ENCODE measurements around the gene BACH2.

The BACH2 gene

DNA sequence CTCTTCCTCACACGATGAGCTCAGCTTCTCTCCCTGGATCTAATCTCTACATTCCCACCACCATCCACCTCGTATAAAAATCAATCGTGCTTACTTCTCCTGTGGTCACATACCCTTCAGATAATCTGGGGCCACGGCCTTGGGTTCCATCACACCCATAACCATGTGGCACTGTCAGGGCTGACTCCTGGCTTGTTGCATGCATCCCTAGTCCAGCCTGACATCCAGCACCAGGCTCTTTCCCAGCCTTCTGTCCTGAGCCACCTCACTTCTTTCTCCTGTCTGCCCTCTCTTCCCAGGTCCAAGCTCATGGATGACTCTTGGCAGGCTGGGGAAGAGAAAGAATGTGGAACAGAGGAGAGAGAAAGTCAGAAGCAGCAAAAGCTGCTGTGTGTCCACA, 199.8 kb downstream of the BACH2 start:
- no peak for DNase-seq (ENCODE audit: low spot score)

DNA sequence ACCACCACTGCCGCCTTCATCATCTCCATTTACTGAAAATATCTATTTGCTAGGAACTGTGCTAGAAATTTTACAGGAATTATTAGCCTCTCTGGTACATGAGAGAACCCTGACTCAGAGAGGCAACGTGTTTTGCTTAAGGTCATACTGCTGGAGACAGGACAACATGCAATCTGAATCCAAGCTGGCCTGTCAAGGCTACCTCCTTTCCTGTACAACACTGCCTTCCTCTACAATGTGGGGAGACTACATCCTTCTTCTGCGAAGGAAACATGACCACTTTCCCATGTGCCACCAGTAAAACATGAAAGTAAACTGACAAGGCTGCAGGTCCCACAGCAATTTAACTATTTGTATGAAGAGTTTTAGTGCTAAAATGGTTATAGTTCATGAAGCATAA, 200.9 kb downstream of the BACH2 start:
- DNase-seq (ENCODE audit: low spot score) = no peak

DNA sequence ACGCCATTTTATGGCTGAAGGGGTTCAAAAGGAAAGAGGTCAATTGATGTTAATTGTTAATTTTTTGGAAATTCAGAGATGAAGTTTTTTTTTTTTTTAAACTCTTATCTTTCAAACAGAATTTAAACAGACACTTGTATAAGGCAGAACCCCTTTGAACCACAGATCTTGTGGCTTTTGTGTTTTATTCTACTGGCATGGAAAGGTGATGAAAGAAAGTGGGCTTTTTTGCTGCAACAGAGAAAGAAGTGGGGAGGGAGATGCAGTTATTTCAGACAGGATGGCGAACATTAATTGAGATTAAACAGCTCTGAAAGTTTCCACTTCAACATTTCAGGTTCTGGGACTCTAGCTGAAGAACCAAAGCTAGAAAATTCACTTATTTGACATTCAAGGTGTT, 201.5 kb downstream of the BACH2 start:
- no peak for DNase-seq (ENCODE audit: low spot score)

DNA sequence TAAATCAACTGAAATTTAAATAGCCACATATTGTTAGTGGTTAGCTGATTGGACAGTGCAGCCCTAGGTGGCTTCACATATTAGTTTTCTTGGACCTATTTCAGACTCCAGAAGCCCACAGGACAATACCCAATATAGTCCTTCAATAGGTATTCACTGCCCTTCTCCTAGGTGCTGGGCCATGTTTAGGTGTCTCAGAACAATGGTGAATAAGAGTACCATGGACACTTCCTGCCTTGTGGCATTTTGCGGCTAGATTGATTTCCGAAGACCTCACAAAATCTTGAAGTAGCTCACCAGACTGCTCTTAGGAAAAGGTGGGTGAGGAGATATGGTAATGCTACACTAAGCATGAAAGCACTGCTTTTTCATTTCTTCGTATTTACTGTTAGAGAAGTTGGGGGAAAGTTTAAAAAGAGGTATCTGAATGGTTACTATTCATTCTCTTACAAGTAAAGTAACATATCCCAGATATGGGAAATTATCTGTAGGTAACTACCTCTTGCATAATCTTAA, 203.0 kb downstream of the BACH2 start:
- DNase-seq (ENCODE audit: low spot score) = no peak

DNA sequence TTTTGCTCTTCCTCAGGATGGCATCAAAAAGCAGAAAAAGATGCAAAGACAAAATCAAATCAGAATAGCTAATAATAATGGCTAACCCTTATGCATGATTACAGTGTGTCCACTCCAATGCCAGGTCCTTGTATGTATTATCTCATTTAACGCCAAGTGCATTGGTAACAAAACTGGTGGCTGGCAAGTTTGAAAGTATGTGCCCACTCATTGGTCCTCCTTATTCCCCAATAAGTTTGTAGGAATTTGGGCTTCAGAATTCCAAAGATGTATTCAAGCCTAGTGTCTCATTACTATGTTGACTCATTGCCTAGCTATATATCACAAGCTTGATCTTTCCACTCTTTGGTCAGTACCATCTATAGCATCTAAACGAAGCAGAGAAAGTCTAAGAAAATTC, 205.8 kb downstream of the BACH2 start:
- DNase-seq (ENCODE audit: low spot score) = no peak

DNA sequence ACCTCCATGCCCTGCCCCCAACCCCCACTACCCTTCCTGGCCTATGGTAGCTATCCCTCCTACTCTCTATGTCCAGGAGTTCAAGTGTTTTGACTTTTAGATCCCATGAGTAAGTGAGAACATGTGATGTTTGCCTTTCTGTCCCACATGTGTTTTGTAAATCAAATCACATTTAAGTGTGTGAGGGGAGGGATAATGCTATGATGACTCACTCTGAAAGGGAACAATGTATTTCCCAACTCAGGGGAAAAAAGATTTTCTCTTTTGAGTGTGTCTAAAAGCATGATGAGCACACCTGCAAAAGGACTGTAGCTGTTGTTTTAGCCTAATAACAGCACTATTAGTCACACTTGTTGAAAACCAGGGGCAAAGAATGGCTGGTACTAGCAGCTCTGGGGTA, 208.6 kb downstream of the BACH2 start:
- DNase-seq (ENCODE audit: low spot score) = peak; percentile 28

DNA sequence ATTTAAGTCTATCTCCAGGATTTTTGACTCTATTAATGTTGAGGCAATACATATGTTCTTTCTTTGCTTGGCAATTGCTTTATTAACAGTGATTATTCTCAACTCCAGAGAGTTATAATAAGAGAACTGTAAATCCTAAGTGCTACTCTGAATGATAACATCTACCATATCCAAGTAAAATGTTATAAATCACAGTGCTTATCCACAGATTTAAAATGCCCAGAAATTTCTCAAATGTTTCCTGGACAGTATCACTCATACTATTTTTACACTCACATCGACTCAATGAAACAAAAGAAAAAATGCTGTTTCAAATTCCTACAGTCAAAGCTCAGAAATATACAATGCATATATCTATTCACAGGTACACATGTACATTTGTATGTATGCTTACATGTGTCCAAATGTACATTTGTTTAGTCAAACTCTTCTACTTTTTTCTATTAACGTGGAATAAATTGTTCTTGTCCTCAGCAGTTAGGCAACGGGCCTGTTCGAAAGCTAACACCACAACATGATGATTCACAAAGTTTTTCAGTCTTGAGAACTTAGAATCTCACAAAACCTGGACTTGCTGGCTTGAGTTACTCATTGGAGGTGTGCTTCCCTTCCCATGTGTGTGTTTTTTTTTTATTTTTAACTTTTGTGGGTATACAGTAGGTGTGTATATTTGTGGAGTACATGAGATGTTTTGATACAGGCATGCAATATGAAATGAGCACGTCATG, 209.4 kb downstream of the BACH2 start:
- DNase-seq (ENCODE audit: low spot score) = no peak

DNA sequence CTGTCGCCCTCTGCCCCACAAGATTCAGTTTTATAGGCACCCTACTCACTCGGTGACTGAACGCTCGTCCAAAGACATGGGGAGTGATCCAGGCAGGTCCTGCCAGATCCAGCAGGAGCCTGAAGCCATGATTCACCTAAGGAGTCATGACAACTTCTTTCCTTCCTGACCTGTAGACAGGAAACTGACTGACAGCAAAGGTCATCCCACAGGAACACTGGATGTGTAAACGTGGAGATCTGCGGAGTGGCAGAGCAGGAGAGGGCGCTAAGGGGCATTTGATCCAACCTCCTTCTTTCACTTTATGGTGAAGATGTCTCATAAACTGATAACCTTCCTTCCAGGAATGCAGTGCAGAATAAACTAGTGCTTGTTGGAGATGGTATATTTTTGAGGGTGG, 210.1 kb downstream of the BACH2 start:
- no peak for DNase-seq (ENCODE audit: low spot score)

DNA sequence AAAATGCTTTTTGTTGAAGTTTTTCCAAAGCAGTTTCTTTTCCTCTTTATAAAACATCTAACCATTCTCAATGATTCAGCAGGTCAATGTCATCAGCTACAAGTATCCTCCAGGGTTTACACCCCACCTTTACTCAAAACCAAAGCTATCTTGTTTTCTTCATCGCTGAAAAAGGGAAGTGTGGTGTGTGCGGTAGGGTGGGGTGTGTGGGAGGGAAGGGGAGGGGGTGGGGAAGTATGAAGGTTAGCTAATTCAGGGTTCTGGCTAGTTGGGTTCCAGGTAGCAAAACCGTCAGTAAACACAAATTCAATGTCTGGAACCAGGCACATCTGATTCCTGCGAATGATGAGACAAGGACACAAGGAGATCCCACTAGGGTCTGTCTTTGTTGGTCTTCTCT, 212.8 kb downstream of the BACH2 start:
- DNase-seq (ENCODE audit: low spot score) = peak; percentile 65

DNA sequence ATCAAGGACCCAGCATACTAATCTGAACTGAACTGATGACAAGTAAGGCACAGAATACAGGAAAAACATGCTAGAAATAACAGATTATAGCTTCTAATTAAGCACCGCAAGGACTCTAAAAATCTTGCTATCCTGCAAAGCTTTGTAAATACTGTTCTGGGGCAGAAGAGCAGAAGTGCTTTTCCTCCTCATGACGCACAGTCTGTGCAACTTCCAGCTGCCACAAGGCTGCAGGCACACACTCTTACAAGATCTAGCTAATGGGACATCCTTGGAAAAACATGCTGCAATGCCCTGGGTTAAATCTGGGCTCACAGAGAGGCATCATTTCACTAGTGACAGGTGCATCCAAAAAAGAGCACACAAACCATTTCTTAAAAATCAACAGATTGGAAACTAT, 213.8 kb downstream of the BACH2 start:
- DNase-seq (ENCODE audit: low spot score) = no peak

DNA sequence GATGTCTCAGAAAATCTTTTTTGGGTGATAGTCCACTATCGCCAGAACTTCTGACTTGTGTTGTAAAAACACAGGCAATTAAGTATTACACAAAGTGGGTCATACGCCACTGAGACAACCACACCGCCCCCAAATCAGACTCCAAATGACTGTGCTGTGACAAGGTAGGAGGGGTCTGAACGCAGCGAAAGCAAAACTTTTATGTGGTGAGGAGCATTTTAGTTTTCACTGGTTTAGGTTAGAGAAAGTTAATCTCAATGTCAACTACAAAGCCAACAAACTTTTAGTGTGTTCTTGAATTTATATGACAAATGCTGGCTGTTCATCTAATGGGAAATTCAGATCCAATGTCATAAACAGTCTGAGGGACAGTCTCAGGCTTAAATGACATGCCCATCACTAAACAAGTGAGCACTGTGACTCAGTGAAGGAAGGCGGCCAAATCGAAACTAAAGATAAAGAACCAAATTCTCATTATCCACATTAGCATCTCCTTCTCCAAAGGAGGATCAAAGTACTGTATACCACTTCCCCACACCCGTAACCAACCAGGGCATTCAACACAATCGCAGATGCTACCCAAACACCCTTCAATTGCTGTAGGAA, 215.7 kb downstream of the BACH2 start:
- DNase-seq (ENCODE audit: low spot score) = peak; percentile 91

DNA sequence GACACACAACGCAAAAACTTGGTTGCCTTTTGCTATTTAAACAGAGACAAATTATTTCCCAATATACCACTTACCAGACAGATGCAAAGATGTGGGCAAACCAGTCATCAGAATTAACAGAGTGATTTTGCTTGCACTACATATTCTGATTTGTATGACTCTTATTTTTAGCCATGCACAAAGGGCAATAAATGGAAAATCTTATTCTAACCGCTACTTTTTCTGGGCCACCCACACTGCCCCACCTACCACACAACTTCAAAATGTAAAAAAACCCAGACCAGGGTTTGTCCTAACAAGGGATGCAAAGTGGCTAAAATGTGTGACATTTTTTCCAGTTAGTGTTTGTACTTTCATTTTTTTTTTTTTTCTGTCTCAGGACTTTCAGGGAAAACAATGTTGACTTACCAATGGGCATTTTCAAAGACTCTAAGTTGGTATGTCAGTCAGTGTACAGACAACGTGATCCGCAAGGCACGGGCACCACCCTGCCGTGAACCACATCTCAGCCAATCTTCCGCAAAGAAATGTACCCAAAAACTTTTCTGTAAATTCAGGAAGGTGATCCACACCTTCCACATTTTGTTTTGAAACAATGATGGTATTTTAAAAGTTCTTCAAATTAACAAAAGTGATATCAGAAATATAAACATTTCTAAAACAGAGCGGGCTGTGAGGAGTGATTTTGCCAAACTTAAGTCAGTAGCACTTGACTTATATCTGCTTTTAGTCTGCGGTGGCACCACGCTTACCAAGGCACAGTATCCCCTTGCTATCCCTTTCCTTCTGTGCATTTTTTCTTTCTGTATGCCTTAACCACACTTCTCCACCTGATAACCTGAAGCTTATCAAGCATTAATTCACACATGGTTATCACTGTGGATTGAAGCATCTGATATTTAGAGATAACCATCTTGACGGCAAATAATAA, 216.8 kb downstream of the BACH2 start:
- DNase-seq (ENCODE audit: low spot score) = peak; percentile 32

DNA sequence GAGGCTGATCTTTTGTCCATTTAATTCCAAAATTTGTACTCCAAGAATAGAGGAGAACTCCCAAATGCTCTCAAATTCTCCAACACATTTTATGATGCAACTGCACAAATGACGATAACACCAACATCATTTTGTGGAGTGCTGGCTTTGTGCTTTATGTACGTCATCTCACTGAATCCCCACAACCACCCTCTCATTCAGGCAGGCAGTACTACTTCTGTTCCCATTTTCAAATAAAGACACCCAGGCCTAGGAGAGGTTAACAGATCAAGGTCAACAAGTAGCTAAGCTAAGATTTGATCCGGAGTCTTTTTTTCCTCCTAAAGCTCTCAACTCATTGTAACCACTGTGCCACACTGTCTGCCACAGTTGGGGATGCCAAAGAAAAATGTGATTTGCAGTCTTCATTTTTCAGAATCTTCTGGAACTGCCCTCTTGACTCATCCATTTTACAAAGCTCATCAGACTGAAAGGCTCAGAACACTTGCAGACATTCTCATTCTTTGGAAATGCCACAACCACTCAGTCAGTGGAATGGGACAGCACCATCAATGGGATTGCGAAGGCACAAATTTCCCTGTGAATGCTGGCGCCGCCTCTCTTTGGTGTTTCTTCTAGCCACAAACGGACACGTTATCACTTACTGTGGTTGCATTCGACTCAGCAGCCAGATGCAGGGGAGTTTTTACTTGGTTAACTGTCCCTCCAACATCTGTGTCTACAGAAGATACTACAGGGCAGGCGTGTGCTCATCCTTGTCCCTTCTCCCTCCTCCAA, 217.9 kb downstream of the BACH2 start:
- DNase-seq (ENCODE audit: low spot score) = peak; percentile 70

DNA sequence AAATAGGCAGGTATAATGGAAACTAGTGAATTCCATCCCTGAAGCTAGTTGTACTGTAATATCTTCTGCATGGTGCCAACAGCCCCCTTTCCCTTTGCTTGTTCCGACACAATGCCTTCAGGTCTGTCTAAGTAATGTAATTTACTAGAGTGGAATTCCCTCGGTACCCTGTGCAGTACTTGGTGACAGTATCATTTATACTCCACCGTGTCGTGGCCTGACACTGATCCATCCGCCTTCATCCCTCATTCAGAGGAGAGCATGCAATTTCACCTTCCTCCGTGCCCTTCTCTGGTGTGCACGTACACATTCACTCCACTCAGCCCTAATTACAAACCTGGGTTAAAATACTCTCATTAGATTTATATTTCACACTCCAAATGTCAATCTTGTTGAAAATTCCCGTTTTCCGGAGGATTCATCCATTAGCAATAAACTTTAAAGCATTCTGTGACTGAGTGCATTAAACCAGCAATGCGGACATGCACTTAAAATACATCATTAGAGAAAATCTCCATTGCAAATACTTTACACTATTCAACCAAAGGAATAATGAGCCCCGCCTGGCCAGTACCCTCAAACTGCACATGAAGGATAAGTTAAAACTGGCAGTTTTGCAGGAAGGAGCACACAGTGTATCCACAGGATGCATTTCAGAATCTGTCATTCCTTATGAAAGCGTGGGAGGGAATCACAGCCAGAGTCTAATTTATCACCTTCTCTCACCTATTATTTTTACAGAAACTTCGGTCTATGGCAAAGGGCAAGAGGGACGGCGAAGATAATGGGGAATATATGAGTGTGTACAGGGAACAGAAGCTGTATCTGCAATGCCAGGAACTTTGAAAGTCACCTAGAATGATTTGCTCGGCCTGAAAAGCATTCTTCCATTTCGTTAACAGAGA, 219.9 kb downstream of the BACH2 start:
- no peak for DNase-seq (ENCODE audit: low spot score)

DNA sequence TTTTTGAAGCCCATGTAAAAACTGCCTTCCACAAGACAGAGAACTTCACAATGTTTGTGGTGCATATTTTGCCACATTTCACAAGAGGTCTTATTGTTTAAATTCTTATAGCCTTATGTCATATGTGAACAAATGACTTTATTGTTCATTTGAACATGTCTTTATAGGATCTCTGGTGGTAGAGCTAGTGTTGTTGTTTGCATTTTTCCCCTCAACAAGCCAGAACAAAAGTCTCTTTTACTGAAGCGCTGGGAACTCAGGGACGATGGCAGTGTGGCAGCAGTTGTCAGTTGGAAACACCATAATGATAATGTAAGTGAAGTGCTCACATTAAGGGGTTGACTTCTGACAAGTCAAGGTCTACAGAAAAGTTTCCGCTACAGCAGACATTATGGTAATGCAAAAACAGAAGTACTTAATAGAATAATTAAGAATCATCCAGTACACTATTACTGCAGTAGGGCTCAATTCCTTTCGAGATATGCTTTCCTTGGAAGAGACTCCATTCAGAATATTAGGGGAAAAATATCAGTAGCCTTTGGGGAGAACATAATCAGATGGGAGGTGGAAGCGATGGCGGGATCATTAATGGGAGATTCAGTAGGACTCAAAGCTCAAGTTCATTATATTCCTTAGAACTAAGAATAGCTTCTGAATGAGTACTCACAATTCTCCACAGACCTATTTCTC, 222.3 kb downstream of the BACH2 start:
- DNase-seq (ENCODE audit: low spot score) = no peak

DNA sequence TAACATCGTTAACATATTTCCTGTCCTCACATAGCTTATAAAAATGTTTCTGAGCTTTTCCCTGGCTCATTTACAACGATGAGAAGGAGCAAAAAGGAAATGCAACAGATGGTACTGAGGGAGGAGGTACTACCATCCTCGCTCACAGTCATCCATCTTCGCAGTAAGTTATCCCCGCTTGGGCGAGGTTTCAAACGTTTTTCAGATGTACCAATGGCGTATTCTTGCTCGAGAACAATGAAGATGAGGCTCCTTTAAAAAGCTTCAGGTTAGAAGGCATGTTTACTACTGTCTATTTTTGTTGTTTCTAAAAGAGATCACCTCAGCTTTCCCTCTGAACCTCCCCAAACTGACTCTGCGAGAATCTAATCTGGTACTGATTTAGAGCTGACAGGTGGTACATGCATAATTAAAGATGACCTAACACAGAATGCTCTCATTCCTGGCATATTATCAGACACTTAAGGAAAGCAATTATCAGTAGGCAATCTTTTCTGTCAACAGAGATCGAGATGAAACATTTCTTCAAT, 223.6 kb downstream of the BACH2 start:
- DNase-seq (ENCODE audit: low spot score) = no peak

DNA sequence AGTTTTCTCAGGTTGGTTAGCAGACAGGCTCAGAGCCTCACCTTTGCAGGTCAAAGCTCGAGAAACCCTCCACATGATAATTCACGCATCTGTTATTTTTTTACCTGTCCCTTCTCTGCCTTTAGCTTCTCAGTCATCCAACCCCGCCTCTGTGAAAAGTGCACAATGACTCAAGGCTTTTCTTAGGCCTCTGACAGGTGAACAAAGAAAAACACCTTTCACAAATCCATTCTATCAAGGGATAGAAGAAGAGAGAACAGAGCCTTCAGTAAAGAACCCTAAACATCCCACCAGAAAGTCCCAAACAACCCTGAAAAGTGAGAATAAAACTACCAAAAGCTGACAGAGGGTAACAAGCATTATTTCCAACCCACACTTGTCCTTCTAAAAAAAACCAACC, 224.1 kb downstream of the BACH2 start:
- DNase-seq (ENCODE audit: low spot score) = no peak

DNA sequence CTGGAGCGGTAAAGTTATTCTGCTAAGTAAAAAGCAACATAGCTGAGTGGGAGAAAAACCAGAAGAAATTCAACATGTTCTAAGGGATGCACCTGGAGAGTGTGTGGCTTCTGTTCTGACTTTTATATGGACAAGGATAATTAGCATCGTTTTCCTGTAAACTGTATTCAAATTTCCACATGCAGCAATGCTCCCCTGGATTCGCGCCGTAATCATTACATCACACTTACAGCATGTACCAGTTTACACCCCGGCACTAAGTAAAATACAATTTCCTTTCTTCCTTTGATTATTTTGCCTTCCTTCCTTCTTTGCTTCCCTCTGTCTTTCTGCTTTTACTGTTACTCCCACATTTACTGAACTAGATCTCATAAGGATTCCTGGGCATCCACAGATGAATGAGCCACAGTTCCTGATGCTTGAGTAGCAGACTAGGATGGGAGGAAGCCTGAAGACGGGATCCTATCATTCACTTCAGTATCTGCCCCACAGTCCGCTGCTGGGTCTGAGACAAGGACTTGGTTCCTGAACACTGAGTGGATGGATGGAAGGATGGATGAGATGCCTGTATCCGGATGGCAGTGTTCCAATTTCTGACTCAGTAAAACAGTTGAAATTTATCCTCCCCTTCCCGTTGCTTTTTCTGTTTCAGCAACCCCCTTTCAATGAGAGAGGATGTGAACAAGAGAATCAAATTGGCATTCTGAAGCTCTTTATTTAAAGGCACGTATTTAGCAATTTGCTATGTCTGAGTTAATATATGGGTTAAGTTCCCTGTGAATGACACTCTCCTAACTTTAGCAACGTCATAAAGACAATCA, 227.7 kb downstream of the BACH2 start:
- no peak for DNase-seq (ENCODE audit: low spot score)

DNA sequence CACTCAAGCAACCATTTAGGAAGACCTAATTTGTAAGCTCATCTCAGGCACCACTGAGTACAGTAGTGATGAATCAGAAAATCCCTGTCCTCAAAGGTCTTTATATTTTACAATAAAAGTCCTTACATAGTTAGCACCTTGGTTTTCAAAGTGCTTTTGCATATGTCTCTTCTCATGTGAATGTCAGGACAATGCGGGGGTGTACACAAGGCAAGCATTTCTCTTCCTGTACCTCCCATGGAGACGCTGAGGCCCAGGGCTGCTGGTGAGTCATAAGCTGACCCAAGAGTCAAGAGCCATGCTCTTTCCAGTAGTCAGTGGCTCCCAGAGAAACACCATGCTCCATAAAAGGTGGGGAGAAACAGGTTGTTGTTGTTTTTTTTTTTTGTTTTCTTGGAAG, 228.4 kb downstream of the BACH2 start:
- DNase-seq (ENCODE audit: low spot score) = no peak

Data from activated CD4-positive, alpha-beta T cell treated with anti-CD3 and anti-CD28 coated beads, Interleukin-2, Interleukin-4, amounts not matched to agents 100 ng/mL and 50 ng/mL, durations not matched to agents 16 hours and 8 hours (primary cell).